GM21529 (cell line): Measurements from ENCODE around the gene PHETA1.

ENCODE experiments used
- ATAC-seq: cut with Tn5 transposase; IDR thresholded peaks from one replicate; pipeline ENCODE4 v1.9.1; 2021; ENCODE audit not compliant: unreplicated experiment

Gene PHETA1

GRCh38 chr12:111327474-111327873, 41.4 kb downstream of the PHETA1 start:
- ATAC-seq = no peak

GRCh38 chr12:111322336-111323250, 46.3 kb downstream of the PHETA1 start:
- ATAC-seq = no peak

GRCh38 chr12:111321317-111321716, 47.6 kb downstream of the PHETA1 start:
- ATAC-seq = no peak

- no peak for ATAC-seq
These were observed 48.4 kb downstream of the PHETA1 start for GRCh38 chr12:111320258-111321050.

GRCh38 chr12:111319600-111320257, 49.2 kb downstream of the PHETA1 start:
- ATAC-seq = no peak

- no peak for ATAC-seq
These were observed 50.4 kb downstream of the PHETA1 start for GRCh38 chr12:111318450-111318849.

GRCh38 chr12:111316671-111317070, 52.2 kb downstream of the PHETA1 start:
- no peak for ATAC-seq

- no peak for ATAC-seq
These were observed 53.8 kb downstream of the PHETA1 start for GRCh38 chr12:111314953-111315539.

- no peak for ATAC-seq
These were observed 55.0 kb downstream of the PHETA1 start for GRCh38 chr12:111313833-111314259.

- ATAC-seq = no peak
These were observed 56.2 kb downstream of the PHETA1 start for GRCh38 chr12:111312708-111313107.

- no peak for ATAC-seq
These were observed 56.9 kb downstream of the PHETA1 start for GRCh38 chr12:111312016-111312415.

GRCh38 chr12:111311011-111311410, 57.9 kb downstream of the PHETA1 start:
- ATAC-seq = no peak
